ENCODE measurements around the gene BRD4.

GRCh38 chr19:15316498-15316897 lies 15.8 kb downstream of the BRD4 start:
- no peak for TF ChIP-seq POLR2A (IDR thresholded peaks at IDR 0.05)
- TF ChIP-seq EP300 (IDR thresholded peaks at IDR 0.05) = no peak

Measured in tibial nerve (tissue), 3 donors.